A204.1 (cell line): ENCODE measurements around the gene ZNF84.

Source experiments
- FAIRE-seq: peaks from 2 replicates; lab custom pipeline; 2012; peaks lifted over from hg19 to GRCh38; lab: Jason Lieb, UNC

ZNF84 gene

GRCh38 chr12:133037207-133038005 is at the start of gene ZNF84:
TSS of gene ZNF84 (plus strand) at chr12:133037509. CDS start at chr12:133041468, 3,959 bp downstream.
- FAIRE-seq, result peak; percentile 93

GRCh38 chr12:132998741-132999140 is 38.6 kb upstream of the ZNF84 start:
- no peak for FAIRE-seq

GRCh38 chr12:133010657-133011297 is 26.5 kb upstream of the ZNF84 start:
- FAIRE-seq, result no peak

GRCh38 chr12:133023566-133023965 is 13.7 kb upstream of the ZNF84 start:
- no peak for FAIRE-seq

- FAIRE-seq, result no peak
These were observed 10.3 kb upstream of the ZNF84 start for GRCh38 chr12:133026996-133027395.

GRCh38 chr12:133038118-133038709 is 905 bp downstream of the ZNF84 start:
- no peak for FAIRE-seq

GRCh38 chr12:133046698-133047097 is 9.4 kb downstream of the ZNF84 start:
- peak; percentile 95 for FAIRE-seq

- no peak for FAIRE-seq
These were observed 20.1 kb downstream of the ZNF84 start for GRCh38 chr12:133057446-133057845.

- FAIRE-seq, result no peak
These were observed 21.1 kb downstream of the ZNF84 start for GRCh38 chr12:133058203-133059113.

GRCh38 chr12:133061954-133062353 is 24.6 kb downstream of the ZNF84 start:
- no peak for FAIRE-seq

- FAIRE-seq, result no peak
These were observed 26.2 kb downstream of the ZNF84 start for GRCh38 chr12:133063556-133063955.

GRCh38 chr12:133073836-133074235 is 36.5 kb downstream of the ZNF84 start:
- FAIRE-seq, result peak; percentile 47

- FAIRE-seq, result peak; percentile 97
These were observed 42.7 kb downstream of the ZNF84 start for GRCh38 chr12:133080026-133080367.

- peak; percentile 77 for FAIRE-seq
These were observed 43.3 kb downstream of the ZNF84 start, which contains the start of gene ZNF140 for GRCh38 chr12:133080368-133081158. TSS of gene ZNF140 (plus strand) at chr12:133080923. CDS start at chr12:133081321, 398 bp downstream.

- no peak for FAIRE-seq
These were observed 44.0 kb downstream of the ZNF84 start for GRCh38 chr12:133081159-133081780.

GRCh38 chr12:133083345-133083744 is 46.0 kb downstream of the ZNF84 start:
- no peak for FAIRE-seq

GRCh38 chr12:133105620-133106019 is 68.3 kb downstream of the ZNF84 start:
- no peak for FAIRE-seq

- FAIRE-seq, result no peak
These were observed 68.9 kb downstream of the ZNF84 start for GRCh38 chr12:133106253-133106652.

- FAIRE-seq, result no peak
These were observed 69.8 kb downstream of the ZNF84 start for GRCh38 chr12:133107121-133107520.

- FAIRE-seq, result no peak
These were observed 70.8 kb downstream of the ZNF84 start for GRCh38 chr12:133108150-133108549.
